AG10803 (cell line): Measurements from ENCODE around the gene NFAM1.

Experiments
- DNase-seq: peaks from one replicate; pipeline ENCODE4 v3.0.0; 2010; ENCODE audit warnings: low read depth
- H3K4me3 ChIP-seq: 2 replicates; pipeline ENCODE4 v1.5.1; 2011; ENCODE audit warnings: mild to moderate bottlenecking, low read length, control low read depth
- CTCF ChIP-seq: conservative IDR thresholded peaks from 2 replicates; pipeline ENCODE4 v1.5.1; 2011; ENCODE audit warnings: mild to moderate bottlenecking, low read length, control low read depth, inconsistent platforms

The NFAM1 gene

GRCh38 chr22:42425989-42426355, 6.2 kb downstream of the NFAM1 start:
- no peak for DNase-seq
- TF ChIP-seq CTCF = no peak
- no peak overlapping the region for H3K4me3 ChIP-seq

GRCh38 chr22:42425337-42425988, 6.7 kb downstream of the NFAM1 start:
- TF ChIP-seq CTCF = no peak
- no peak for DNase-seq
- no peak overlapping the region for H3K4me3 ChIP-seq

- no peak for DNase-seq
- no peak overlapping the region for H3K4me3 ChIP-seq
- no peak for TF ChIP-seq CTCF
These were observed 12.8 kb downstream of the NFAM1 start for GRCh38 chr22:42419243-42419881.

GRCh38 chr22:42418811-42419242, 13.4 kb downstream of the NFAM1 start:
- DNase-seq = no peak
- TF ChIP-seq CTCF = no peak
- H3K4me3 ChIP-seq = no peak overlapping the region

- no peak for DNase-seq
- H3K4me3 ChIP-seq = no peak overlapping the region
- no peak for TF ChIP-seq CTCF
These were observed 14.4 kb downstream of the NFAM1 start for GRCh38 chr22:42417645-42418305.

GRCh38 chr22:42416671-42417230, 15.5 kb downstream of the NFAM1 start:
- DNase-seq = no peak
- no peak for TF ChIP-seq CTCF

More at GRCh38 chr22:42416671-42417230, 15.5 kb downstream of the NFAM1 start:
- no peak overlapping the region for H3K4me3 ChIP-seq
